GM19239 (cell line): Measurements from ENCODE around the gene AXL.
"Not testable (repeated sequence)": the region's sequence is repeated elsewhere in the genome, so short reads cannot be mapped to it uniquely, and the experiment has no call there.

Experiments
- DNase-seq: peaks from one replicate; pipeline ENCODE4 v3.0.0; 2011; ENCODE audit warnings: low spot score; ENCODE audit not compliant: insufficient read length
- FAIRE-seq: peaks from 2 replicates; lab custom pipeline; 2011; peaks lifted over from hg19 to GRCh38; lab: Jason Lieb, UNC

Gene AXL

DNA sequence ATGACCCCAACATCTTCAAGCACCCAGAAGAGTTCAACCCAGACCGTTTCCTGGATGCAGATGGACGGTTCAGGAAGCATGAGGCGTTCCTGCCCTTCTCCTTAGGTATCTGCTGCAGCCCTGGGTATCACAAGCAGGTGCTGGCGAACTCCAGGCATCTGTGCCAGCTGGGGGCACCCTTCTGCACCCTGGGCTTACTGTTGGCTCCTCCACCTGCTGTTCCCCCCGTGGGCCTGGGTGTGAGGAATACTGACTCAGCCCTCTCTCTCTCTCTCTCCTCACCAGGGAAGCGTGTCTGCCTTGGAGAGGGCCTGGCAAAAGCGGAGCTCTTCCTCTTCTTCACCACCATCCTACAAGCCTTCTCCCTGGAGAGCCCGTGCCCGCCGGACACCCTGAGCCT, 13.0 kb upstream of the AXL start:
- DNase-seq (no peak), FAIRE-seq (no peak)

DNA sequence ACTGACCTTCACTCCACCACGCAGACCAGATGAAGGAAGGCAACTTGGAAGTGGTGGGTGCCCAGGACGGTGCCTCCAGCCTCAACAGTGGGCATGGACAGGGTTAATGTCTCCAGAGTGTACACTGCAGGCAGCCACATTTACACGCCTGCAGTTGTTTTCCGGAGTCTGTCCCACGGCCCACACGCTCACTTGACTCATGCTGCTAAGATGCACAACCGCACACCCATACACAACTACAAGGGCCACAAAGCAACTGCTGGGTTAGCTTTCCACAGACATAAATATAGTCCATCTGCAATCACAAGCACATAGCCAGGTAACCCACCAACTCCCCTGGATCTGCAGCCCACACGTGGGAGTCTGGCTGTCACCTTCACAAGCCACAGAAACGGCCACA, 12.6 kb upstream of the AXL start:
- DNase-seq, result no peak
- FAIRE-seq, result no peak

DNA sequence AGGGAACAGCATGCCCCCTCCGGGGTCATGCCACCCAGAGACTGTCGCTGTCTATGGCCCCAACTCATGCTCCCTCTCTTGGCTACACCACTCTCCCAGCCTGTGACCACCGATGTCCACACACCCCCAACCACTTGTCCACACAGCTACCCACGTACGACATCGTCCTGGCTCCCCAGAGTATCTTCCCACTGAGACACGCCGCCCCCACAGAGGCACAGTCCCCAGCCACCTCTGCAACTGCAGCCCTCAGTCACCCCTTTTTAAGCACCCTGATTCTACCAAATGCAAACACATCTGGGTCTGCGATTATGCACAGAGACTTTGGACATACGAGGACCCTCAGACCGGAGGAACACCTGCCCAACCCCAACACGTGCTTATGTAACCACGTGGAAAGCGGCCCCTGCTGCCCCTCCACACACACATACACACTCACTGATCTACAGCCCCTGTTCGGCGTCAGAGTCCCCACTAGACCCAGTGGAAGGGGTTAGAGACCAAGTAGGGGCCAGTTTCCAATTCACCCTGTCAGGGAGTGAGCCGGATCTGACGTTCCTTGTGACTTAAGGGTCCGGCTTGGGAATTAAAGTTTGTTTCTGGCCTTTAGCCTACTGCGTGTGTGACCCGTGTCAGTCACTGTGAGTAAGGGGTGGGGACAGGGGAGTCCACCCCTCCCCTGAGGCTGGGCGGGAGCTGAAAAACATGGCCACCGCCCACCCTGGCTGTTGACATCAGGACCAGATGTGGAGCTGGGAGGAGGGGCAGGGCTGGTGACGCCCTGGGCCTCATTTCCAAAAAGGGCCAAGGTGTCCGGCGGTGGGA, 11.9 kb upstream of the AXL start:
- FAIRE-seq (no peak), DNase-seq (no peak)

DNA sequence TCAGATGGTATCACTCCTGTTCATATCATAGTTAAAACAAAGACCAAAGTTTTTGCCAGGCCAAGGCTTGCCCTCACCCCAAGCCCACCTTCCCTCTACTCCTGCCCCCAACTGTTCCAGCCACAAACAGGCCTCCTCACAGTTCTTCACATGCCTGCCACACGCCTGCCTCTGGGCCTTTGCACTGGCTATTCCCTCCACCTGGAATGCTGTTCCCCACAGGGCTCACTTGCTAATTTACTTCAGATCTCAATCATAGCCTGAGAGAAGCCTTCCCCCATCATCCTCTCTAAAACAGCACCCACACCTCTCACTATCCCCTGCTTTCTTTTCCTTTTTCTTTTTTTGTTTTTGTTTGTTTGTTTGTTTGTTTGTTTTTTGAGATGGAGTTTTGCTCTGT, 4.9 kb upstream of the AXL start:
- no peak for FAIRE-seq

DNA sequence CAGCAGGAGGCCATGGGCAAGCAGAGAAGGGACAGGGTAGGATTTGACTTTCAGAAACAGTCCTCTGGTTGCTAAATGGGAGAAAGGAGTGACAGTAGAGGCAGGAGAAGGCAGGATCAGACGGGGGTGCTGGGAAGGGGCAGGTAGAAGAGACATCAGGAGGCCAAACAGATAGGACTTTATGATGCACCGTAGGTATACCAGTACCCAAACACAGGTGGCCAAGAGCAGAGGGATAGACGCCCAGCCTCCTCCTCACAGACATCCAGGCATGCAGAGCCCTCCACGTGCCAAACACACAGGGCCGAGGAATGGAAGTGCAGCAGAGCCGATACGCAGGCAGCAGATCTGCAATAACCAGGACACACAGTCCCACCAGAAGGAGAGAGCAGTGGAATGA, 1.3 kb upstream of the AXL start:
- no peak for FAIRE-seq
- no peak for DNase-seq

More for the DNA sequence above, 4.9 kb upstream of the AXL start:
- no peak for DNase-seq

DNA sequence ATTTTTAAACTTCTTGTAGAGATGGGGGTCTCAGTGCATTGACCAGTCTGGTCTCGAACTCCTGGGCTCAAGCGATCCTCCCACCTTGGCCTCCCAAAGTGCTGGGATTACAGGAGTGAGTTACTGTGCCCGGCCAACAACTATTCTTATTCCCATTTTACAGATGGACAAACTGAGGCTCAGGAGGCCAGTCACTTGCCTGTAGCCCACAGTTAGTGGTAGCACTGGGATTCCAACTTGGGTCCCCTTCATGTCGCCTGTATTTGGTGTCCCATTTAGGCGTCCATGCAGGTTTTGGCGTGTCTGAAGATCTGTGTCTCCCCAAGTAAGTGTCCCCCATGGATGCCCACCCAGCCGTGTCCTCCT, 791 bp upstream of the AXL start:
- FAIRE-seq, result no peak

DNA sequence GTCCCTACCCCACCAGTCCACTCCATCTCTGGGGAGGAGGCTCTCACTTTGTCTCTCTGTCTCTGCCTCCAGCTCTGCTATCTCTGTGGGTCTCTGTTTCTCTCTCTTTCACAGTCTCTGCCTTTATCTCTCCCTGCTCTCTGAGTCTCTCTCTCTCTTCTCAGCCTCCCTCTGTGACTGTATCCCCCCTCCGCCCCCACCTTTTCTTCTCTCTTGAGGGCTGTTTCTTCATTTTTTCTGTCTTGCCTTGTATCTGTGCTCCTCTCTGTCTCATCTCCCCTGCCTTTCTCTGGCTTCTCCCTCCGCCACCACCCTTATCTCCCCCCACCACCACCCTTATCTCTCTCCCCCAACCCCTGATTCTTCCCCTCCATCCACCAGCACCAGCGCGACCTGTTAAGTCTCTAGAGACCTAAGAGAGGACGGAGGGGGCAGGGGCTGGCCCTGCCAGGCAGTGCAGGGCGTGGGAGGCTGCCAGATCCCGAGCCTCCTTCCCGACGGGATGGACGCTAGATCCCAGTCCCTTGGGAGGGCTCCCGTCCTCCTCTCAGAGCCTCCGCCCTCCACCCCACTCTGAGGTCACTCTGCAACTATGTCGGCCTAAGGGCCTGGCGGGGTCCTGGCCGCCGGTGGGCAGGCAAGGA, 1.0 kb downstream of the AXL start:
- no peak for DNase-seq
- FAIRE-seq, result no peak

More for the DNA sequence above, 791 bp upstream of the AXL start:
- DNase-seq, result no peak

DNA sequence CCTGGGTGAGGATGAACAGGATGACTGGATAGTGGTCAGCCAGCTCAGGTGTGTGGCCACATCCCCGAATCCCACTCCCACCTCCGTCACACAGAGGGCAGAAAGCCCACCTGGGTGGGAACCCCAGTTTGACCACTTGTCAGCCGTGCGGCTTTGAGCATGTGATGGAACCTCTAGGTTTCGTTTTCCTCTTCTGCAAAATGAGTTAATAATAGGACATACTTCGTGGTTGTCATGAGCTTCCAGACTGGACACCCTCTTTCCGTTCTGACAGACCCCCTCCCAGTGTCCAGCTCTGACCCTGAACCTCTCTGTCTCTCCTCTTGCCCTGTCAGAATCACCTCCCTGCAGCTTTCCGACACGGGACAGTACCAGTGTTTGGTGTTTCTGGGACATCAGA, 1.8 kb downstream of the AXL start:
- DNase-seq (no peak), FAIRE-seq (no peak)

DNA sequence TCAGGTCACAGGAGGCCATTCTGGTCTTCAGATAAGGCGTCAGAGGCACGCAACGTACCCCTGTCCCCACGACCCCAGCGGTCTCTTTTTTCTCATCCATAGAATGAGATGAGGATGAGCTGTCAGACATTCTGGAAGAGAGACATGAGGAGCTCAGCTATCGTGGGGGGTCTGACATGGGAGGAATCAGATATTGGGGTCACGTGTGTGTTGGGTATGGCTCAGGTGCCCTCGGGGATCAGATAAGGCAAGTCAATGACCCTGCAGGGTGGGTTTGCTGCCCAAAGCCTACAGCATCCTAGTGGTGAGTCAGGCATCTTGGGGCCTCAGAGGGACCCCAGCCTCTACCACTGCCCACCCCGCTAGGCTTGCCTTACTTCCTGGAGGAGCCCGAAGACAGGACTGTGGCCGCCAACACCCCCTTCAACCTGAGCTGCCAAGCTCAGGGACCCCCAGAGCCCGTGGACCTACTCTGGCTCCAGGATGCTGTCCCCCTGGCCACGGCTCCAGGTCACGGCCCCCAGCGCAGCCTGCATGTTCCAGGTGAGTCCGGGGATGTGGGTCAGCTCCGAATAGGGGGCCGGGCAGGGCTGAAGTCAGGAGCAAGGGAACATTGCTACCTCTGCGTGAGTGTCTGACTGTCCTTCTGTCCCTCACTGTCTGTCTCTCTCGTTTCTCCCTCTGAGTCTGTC, 2.6 kb downstream of the AXL start:
- FAIRE-seq (no peak), DNase-seq (no peak)

DNA sequence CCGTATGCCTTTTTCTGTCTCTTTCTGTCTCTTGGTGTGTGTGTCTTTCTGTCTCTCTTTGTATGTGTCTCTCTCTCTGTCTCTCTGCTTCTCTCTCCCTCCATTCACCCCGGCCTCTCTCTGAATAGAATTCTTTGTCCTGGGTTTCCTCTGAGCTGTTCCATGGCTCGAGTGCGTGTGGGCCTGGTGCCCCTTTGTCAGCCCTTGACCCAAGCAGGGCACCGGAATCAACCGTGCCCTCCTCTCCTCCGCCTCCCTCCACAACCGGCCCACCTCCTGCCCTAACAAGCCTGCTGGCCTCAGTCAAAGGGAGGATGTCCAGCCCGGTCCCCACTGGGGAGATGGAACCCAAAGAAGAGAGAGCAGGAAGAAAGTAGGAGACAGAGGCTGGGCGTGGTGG, 3.2 kb downstream of the AXL start:
- DNase-seq (no peak), FAIRE-seq (no peak)

DNA sequence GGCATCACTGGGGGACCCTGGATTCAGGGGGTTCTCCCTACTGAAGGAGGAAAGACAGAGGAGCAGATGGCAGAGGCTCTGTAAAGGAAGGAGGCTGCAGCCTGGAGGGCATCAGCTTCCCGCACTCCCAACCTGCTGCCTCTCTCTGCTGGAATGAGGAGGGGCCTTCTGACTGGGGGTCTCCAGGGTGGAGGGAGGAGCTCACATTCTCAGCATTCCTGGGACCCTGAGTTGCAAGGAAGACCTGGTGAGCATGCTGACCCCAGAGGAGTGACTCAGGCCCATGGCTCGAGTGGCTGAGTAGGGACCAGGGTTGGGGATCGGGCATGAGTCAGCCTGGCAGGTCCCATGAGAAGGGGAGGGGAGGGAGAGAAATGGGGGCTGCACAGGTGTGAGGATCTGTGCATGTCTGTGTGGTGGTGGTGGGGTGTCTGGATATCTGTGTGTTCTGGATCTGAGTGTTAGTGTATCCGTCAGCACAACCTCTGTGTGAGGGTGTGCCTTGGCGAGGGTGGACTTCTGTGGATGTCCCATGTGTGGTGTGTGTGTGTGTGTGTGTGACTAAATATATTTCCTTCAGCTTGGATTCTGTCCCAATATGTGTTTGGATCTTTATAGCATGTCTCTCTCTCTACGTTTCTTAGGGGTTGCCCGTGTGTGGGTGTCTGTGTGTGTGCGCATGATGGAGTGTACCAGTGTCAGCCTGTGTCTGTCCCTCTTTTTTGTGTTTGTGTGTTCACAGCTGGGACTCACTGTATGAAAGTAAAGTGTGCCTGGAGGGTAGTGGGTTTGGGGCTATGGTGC, 4.6 kb downstream of the AXL start:
- FAIRE-seq (no peak), DNase-seq (no peak)

DNA sequence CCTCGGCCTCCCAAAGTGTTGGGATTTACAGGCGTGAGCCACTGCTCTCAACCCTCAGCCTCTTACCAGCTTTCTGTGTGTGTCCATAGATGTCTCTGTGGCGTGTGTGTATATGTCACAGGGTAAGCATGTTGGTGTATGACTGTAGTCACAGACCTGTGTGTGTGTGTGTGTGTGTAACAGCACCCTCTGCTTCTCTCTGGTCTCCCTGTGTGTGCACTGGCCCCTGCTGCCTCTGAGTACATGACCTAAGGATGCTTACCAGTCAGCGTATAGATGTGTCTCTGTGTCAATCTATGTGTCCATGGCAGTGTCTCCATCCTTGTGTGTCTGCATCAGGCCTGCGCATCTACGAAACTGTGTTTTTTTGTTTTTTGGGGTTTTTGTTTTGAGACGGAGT, 5.6 kb downstream of the AXL start:
- DNase-seq (no peak), FAIRE-seq (no peak)

DNA sequence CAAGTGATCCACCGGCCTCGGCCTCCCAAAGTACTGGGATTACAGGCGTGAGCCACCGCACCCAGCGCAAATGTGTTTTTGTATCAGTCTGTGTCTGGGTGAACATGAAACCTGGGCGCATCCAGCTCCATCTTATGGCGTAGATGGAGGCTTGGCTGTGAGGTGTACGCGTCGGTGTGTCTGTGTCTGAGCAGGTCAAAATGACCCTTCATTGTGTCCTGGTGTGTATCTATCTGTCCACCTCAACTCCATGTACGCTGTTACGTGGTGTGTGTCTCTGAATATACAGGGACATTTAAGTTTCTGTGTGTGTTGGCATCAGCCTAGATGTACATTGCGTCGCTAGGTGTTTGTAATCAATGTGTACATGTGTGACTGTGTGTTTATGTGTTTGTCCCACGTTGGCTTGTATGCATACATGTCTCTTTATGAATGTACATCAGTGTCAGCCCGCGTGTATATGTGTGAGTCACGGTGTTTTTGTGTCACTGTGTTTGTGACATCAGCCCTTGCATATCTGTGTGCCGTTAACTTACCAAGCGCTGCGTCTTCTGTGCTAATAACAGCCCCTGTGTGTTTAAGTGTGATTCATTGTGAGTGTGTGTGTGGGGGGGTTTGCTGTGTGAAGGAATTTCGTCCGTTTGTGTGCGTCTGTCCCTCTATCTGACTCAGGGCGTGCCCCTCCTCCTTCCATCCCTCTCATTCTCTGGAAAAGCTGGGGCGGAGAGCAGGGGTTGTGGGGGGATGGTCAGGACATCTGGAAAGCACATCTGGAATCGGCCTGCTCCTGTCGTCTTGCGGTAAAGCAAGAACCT, 6.4 kb downstream of the AXL start:
- FAIRE-seq (no peak), DNase-seq (no peak)

DNA sequence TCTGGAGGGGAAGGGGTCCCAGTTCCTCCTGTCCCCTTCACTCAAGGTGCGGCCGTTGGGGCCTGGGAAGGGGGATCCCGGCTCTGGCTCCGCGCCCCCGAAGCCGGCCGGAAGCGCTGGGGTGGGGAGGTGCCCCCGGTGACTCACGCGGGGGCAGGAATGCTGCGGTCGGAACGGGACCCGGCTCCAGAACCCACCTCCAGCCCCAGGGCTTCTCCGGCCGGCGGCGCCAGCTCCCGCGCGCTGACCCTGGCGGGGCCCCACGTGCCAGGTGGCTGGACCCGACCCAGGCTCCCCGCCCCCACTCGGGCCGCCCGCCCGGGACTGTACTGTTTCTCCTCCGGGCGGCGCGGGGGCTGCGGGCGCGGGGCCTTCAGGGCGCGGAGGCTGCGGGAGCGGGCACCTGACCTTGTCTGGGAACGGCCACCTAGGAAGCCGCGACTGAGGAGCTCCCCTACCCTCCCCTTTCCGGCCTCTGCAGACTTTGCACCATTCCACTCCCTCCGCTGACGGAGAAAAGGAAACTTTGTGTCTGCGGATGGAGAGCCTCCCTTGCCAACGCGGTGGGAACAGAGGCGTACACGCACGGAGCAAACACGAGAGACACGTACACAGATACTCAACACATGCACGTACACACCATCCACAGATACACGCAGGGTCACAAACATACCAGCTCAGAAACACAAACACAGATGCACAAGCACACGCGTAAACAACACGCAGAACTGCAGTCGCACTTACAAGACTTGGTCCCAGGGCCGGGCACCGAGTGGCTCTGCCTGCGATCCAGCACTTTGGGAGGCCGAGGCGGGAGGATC, 7.2 kb downstream of the AXL start:
- FAIRE-seq, result no peak
- no peak for DNase-seq

DNA sequence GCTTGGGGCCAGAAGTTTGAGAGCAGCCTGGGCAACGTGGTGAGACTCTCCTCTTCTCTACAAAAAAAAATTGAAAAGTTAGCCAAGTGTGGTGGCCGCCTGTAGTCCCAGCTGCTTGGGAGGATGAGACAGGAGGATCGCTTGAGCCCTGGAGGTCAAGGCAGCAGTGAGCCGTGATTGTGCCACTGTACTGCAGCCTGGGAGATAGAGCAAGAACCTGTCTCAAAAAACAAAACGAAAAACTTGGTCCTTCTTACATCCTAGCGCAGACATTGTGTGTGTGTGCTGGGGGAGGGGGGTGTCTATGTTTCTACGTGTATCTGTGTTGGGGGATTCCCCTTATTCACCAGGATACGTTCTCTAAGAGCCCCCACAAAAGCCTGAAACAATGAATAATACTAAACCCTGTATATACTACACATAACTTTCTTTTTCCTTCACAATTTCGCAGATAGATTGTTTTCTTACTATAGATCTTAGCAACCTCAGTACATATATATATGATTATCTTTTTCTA, 7.9 kb downstream of the AXL start:
- no peak for FAIRE-seq
- DNase-seq, result no peak

DNA sequence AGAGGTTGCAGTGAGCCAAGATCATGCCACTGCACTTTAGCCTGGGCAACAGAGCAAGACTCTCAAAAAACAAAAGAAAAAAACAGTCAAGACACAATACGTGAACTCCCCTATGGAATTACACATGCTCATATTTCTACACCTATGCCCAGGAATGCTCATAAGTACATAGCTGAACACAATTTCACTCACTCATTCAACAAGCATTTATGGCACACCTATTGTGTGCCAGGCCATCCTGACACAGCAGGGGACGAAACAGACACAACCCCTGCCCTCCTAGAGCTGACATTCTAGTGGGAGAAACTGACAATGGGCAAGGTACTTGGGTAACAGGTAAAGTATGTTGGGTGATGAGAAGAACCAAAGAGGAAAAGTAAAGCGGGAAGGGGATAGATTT, 9.5 kb downstream of the AXL start:
- FAIRE-seq (no peak), DNase-seq (no peak)

DNA sequence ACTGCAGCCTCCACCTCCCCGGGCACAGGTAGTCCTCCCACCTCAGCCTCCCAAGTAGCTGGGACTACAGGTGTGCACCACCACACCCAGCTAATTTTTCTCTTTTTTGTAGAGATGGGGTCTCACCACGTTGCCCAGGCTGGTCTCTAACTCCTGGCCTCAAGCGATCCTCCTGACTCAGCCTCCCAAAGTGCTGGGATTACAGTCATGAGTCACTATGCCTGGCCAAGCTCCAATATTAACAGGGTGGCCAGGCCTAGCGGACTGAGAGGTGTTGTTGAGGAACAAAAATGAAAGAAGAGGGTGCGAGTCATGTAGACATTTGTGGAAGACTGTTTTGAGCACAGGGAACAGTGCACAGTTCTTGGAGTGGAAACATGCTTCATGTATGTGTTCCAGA, 10.3 kb downstream of the AXL start:
- FAIRE-seq, DNase-seq: not testable (repeated sequence)

DNA sequence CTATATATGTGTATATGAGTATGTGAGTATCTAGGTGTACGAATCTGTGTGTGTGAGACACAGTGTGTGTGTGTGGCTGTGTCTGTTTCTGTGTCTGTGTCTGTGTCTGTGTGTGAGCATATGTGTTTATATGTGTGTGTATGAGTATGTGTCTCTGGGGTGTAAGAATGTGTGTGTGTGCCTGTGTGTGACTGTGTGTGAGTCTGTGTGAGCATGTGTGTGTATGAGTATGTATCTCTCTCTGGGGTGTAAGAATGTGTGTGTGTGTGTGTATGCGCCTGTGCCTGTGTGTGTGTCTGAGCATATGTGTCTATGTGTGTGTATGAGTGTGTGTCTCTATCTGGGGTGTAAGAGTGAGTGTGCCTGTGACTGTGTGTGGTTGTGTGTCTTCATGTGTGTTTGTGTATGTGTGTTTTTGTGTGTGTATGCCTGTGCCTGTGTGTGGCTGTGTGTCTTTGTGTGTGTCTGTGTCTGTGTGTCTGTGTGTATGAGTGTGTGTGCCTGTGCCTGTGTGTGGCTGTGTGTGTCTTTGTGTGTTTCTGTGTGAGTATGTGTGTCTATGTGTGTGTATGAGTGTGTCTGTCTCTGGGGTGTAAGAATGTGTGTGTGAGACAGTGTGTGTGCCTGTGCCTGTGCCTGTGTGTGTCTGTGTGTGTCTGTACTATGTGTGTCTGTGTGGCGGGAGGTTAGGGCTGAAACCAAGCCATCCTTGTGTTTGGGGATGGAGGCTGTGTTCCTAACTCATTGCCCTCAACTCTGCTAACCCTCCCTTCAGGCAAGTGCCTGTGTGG, 11.2 kb downstream of the AXL start:
- FAIRE-seq (no peak), DNase-seq (no peak)
